GM21619 (cell line): ENCODE data around the gene NUP210.

ENCODE experiments used
- ATAC-seq: cut with Tn5 transposase; IDR thresholded peaks from one replicate; pipeline ENCODE4 v1.9.1; 2021; ENCODE audit not compliant: unreplicated experiment

Gene NUP210

GRCh38 chr3:13352621-13353131, 67.4 kb downstream of the NUP210 start:
- ATAC-seq: peak; percentile 47

DNA sequence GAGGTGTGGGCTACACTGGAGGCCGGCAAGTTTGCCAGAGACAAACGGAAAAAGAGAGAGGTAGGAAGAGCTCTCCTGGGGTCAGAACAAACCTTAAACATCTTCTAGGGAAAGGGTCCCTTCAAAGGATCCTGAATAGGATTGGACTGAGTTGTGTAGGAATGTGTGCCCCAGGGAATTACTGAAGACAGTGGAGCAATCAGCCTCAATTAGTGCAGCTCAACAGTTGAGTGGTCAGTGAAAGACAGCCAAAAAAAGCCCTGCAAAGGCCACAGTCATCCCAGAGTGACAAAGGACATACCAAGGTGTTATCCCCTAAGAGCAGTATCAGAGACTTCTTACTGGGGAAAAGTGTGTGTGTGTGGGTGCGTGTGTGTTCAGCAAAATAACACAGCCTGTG, 70.3 kb downstream of the NUP210 start:
- ATAC-seq: no peak

DNA sequence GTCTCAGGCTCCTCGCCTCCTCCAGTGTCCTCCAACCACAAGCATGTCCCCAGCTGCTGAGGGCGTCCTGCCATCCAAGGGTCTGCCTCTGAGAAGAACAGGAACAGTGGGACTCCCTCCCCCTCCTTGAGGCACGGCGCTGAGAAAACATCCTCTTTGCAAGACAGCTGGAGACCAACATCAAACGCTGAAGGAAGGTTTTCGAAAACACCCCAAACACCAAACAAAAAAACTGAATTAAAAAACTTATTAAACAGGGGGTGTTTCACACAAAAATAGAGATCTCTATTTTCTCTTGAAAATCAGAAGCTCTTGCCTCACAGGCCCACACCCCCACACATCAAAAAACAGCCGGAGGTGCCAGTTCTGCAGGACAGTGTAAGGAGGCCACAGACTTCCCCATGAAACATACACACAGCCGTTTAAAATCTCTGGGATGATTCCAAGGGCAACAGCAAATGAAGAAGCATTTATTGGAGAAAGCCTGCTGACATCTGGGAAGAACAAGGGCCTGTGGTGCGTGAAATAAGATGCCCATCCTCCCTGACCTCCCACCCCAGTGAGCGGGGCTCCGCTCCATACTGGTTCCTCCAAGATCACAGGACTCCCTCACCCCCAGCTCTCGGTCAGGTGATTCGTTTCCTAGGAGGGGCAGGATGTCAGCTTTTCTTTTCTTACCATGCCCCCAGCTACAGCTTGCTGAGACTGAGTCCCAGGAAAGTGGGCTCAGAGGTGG, 71.3 kb downstream of the NUP210 start:
- no peak for ATAC-seq

GRCh38 chr3:13348100-13348499, 72.0 kb downstream of the NUP210 start:
- ATAC-seq: no peak

- no peak for ATAC-seq
Measured at GRCh38 chr3:13347390-13347950, 72.7 kb downstream of the NUP210 start.

DNA sequence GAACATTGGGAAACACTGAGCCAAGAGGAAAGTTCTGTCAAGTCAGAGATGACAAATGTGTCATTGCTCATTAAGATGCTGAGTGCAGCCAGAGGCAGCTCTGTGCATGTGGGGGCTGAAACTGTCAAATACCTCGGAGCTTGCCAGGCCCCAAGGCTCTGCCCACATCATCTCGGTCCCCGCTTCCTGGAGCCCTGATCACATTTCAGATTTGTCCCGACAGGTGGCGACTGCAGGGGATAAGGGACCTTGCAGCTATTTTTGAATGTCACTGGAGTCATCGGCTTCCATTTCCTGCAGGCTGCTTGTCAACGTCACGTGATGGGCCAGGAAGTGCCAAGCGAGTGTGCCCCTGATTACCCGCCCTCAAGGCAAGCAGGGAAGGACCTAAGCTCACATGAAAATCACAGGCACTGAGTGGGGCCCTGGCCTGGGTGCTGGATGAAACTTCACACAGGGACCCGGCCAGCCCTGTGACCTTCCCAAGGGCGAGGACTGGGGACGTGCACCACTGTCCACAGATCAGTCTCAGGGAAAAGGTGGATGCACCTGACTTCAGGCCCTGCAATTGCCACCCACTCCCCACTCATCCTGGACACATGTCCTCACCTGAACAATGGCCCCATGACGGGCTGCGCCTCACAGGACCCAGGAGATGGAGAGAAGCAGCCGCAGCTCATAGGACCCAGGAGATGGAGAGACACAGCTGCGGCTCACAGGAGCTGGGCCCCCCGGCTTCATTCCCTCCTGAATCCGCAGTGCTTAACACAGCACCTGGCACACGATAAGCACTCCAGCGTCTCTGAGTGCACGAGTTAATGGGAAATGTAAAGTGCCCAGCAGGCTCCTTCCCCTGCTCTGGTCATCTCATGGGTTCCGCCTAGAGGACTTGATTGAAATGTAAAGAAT, 73.4 kb downstream of the NUP210 start:
- ATAC-seq: no peak

- no peak for ATAC-seq
Measured at GRCh38 chr3:13345772-13346171, 74.3 kb downstream of the NUP210 start.

GRCh38 chr3:13345284-13345683, 74.8 kb downstream of the NUP210 start:
- no peak for ATAC-seq

DNA sequence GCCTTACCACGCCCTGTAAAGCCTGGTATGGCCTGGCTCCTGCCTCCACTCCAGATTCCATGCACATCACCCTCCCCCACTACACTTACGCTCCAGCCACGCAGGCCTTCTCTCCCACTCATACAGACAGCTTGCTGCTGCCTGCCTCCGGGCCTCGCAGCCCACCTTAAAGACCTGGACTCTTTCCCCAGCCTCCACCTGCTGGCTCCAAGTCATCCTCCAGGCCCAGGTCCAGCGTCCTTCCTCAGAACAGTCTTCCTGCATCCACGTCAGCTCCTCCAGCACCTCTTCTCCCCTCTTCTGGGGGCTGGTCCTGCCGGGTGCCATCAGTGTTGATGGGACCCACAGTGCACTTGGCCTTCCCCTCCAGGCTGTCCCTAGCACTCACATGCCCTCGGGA, 75.5 kb downstream of the NUP210 start:
- no peak for ATAC-seq

- no peak for ATAC-seq
Measured at GRCh38 chr3:13343601-13344000, 76.5 kb downstream of the NUP210 start.

GRCh38 chr3:13341229-13341905, 78.8 kb downstream of the NUP210 start:
- no peak for ATAC-seq

DNA sequence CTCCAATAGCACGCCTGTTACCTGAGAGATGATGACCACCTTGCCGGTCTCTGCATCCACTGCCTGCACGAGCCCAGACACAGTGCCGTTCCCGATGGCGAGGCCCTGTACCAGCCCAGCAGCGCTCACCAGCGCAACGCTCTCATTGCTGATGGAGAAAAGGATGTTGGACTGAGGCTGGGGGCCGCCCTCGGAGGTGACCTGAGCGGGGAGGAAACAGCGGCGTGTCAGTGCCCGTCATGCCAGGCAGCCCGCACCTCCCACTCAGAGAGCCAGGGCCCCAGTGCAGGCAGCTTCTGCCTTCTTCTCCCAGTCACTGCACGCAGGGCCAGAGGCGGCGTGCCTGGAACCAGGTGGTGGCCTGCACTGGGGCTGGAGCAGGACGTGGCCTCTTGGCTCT, 80.3 kb downstream of the NUP210 start:
- no peak for ATAC-seq

DNA sequence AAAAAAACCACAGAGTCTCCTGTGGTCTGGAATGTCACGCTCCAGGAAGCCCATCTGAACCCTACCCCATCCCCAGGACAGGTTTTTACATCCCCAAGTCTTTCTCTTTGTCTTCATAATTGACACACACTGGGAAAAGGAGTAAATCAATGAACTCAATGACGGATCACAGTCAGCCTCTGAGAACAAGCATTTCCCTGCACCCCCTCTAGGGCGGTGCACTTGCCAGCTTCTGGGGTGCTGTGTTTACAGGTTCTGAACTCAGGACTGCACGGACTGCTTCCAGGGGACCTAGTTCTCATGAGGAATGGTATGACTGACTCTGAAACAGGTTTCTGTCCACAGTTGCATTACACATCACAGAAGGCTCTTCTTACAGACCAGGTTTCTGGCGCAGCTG, 81.1 kb downstream of the NUP210 start:
- ATAC-seq: no peak

DNA sequence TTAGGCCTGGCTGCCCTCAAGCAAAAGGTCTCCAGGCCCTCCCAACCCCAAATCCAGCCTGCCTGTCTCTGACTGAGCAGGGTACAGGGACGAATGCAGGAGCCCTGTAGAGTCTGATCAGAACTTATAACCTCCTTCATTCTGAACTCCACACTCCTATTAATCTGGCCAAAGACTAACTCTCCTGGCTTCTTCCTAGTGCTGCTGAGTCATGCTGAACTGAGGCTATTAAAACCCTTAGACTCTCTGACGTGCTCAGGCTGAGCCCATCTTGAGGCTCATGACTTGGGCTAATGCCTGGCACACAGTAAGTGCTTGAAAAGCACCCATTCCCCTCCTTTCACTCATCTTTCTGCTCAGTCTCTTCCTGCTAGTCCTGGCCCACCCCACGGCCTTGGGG, 81.9 kb downstream of the NUP210 start:
- ATAC-seq: no peak

- ATAC-seq: no peak
Measured at GRCh38 chr3:13336592-13336991, 83.5 kb downstream of the NUP210 start.

GRCh38 chr3:13335503-13335902, 84.6 kb downstream of the NUP210 start:
- no peak for ATAC-seq

DNA sequence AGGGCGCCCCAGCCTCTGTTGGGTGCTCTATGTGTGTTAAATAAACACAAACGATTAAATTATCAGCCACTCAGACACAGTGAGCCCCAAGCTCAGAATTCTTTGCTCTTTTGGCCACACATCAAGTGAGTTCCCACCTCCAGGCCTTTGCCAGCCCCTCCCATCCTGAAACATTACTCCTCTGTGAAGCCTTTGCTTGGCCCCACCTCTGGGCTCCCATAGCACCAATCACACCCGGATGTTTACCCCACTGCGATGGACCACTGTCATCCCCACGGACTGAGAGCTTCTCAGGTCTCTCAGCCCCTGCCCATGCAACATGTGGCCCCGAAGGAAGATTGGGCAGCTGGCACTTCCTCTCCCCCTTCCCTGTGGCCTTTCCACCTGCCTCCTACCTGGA, 85.1 kb downstream of the NUP210 start:
- ATAC-seq: no peak

- no peak for ATAC-seq
Measured at GRCh38 chr3:13333236-13333897, 86.8 kb downstream of the NUP210 start.

DNA sequence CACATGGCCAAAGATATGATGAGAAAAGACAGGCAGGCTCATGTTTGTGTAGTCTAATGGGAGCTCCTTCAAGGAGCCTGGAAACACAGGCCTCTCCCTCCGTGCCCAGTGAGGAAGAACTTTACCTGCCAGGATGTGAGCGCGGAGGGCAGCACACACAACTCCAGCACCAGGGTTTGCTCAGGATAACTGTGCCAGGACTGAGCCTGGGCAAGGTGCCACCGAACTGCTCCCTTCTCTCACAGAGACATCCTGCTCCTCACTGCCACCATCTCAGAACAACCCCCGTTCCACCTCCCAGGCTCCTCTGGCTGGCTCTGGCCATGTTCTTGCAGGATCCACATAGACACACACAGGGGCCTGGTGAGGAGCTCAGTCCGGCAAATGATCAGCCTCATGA, 87.4 kb downstream of the NUP210 start:
- no peak for ATAC-seq

GRCh38 chr3:13332158-13332557, 88.0 kb downstream of the NUP210 start:
- peak; percentile 95 for ATAC-seq

GRCh38 chr3:13329746-13330145, 90.4 kb downstream of the NUP210 start:
- no peak for ATAC-seq
